NCI-H748 (cell line): Measurements from ENCODE around the gene CTDP1.
"Not testable (repeated sequence)": the region's sequence is repeated elsewhere in the genome, so short reads cannot be mapped to it uniquely, and the experiment has no call there.

Source experiments
- DNase-seq: peaks from one replicate; lab custom pipeline; 2025; ENCODE audit not compliant: unreplicated experiment; lab: John Stamatoyannopoulos, UW

Gene CTDP1

DNA sequence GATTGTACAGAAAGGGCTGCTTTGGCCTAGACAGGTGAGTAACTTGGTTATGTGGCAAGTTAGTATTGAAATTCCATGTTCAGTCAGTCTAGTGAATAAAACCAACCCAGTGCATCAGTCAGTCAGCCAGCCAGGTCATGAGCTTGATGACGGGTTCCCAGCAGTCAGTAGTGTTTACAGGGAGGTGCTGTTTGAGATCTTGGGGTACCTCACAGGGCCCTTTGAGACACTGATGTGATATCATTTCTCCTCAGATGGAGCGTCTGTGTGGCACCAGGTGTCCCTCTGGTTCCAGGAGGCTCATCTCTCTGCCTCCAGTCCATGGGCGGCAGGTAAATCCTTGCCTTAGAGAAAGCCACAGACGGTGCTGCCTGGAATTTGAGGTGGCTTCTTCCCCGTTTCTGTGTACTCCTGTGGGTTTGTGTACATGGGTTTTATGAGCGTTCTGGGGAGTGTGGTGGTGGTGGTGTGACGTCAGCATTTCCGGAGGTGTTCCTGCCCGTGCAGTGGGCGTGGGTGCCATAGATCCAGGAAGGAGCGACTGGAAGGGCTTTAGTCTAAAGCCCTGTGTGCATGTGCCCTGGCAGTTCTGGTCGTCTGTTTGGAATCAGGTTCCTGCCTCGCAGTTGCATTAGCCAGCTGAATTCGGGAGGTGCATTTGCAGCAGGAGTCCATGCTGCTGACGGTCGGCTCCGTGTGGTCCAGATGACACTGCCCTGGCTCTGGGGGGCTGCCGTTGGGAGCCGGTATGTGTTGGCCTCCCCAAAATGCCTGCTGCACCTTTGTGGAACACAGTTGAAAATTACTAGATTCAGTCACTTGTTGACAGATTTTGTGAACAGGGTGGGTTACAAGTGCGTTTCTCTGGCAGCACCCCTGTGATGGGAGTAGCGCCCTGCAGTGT is 2.1 kb downstream of the CTDP1 start:
- DNase-seq: no peak

DNA sequence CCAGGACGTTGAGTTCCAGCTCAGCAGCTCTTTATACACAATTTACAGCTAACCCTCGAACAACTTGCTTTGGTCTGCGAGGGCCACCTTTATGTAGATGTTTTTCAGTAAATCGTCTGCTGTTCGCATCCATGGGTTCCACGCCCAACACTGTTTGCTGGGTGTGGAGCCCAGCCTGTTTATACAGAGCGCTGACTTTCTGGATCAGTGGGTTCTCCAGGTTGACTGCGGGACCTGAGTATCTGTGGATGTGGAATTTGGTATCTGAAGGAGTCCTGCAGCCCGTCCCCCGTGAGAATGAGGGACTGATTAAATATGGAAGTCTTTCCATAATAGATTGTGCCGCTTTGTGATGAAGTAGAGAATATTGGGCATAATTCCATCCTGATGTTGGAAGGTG is 2.9 kb downstream of the CTDP1 start:
- no peak for DNase-seq

GRCh38 chr18:79682894-79683625 is 3.5 kb downstream of the CTDP1 start:
- DNase-seq: no peak

- DNase-seq: no peak
Observed at GRCh38 chr18:79683626-79684282, 4.2 kb downstream of the CTDP1 start.

- DNase-seq: no peak
Observed at GRCh38 chr18:79684283-79684631, 4.7 kb downstream of the CTDP1 start.

DNA sequence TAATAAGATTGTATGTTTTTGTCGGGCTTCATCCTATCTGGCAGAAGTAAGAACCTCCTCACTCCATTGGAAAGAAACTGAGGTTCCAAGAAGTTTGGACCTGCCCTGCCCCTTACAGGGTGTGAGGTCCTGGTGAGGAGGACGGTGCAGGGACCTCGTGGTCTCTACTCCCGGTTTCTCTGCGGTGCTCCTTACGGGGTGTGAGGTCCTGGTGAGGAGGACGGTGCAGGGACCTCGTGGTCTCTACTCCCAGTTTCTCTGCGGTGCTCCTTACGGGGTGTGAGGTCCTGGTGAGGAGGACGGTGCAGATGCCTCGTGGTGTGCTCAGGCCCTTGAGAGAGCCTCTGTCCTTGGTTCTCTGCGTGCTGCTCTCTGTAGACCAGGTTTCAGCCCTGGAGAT is 5.2 kb downstream of the CTDP1 start:
- no peak for DNase-seq

GRCh38 chr18:79685281-79685680 is 5.7 kb downstream of the CTDP1 start:
- no peak for DNase-seq

GRCh38 chr18:79685971-79686370 is 6.4 kb downstream of the CTDP1 start:
- no peak for DNase-seq

GRCh38 chr18:79687806-79688205 is 8.2 kb downstream of the CTDP1 start:
- no peak for DNase-seq

GRCh38 chr18:79690071-79690470 is 10.5 kb downstream of the CTDP1 start:
- DNase-seq: no peak

DNA sequence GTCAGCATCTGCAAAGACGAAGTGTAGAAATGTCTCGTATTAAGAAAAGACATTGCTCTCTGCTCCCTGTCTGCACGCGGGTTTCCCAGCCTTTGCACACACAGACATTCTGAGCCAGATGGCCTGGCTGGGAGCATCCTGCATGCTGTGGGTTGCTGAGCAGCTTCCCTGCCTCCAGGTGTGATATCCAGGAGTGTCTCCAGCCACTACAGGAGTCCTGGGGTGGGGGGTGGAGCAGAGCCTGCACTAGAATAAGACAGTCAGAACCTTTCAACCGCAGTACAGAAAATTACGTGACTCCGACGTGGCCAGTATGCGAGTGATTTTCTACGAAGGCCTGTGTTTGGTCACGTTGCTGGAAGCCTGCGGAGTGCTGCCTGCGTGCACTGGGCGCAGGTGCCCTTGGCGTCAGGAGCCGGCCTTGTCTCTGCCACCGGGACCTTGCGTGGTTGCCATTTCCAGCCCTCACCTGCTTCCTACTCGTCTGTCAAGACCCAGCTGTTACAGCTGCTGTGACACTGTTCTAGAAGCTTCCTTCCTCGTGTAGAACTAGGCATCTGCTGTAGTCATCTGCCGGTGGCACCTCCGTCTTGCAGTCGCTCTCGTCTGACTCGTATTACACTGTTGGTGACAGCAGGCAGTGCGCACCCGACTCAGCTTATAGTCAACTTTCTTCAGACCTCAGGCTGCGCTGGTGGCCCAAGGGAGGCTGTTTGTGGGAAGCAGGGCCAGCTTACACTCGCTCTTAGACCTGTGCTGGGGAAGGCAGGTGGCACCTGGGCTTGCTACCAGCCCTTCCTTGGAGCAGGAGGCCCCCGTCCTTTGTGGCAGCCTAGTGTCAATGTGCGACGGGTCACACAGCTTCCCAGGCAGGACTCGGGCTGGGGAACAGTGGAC is 11.2 kb downstream of the CTDP1 start:
- no peak for DNase-seq

DNA sequence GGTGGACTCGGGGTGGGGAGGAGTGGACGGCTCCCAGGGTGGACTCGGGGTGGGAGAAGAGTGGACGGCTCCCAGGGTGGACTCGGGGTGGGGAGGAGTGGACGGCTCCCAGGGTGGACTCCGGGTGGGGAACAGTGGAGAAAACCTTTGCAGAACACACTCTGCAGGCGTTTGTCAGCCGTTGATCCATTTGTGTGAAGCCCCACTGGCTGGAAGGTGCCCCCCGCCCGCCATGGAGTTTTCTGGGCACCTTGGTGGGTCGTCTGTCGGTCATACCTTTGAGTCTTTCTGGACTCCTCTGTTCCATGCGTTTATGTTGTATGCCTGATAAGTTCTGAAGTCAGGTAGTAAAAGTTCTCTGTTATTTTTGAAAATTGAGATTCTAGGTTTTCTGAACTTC is 12.5 kb downstream of the CTDP1 start:
- DNase-seq: no peak

- DNase-seq: no peak
Observed at GRCh38 chr18:79692886-79693285, 13.3 kb downstream of the CTDP1 start.

DNA sequence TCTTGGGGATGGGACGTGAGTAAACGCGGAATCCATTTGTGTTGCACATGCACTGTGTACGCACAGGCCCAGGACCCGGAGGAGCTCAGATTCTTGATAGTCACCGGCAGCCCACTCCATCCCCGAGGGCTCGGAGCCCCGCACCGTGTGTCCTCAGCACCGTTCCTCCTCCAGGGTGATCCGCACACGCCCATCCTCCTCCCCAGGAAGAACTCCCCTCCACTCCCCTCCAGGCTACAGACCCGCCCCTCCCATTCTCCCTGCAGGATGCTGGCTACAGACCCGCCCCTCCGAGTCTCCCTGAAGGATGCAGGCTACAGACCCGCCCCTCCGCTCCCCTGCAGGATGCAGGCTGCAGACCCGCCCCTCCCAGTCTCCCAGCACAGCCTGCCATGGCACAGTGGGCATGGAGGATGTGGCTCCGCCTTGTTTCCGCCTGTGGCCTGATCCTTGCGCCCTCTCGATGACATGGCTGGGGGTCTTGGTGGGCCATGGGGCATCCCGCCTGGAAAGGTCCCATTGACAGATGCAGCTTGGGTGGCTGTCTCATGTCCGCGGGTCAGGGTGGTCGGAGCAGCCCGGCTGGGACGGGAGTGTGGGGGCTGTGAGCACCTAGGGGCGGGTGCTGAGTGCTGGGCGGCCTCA is 14.1 kb downstream of the CTDP1 start:
- peak; percentile 12 for DNase-seq

DNA sequence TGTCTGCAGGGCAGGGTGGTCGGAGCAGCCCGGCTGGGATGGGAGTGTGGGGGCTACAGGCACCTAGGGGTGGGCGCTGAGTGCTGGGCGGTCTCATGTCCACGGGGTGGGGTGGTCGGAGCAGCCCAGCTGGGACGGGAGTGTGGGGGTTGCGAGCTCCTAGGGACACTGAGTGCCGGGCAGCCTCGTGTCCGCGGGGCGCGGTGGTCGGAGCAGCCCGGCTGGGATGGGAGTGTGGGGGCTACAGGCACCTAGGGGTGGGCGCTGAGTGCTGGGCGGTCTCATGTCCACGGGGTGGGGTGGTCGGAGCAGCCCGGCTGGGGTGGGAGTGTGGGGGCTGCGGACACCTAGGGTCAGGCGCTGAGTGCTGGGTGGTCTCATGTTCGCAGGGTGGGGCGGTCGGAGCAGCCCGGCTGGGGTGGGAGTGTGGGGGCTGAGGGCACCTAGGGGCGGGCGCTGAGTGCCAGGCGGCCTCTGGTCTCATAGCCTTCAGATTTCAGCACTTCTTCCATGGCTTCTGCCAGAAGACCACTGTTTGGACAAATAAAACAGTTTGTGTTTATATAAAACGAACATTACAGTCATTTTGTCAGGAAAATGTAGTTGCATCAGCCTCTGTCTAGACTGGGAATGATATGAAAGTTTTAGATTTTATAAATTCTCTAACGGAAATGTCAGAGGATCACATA is 14.7 kb downstream of the CTDP1 start:
- not testable (repeated sequence) for DNase-seq

GRCh38 chr18:79694895-79695213 is 15.3 kb downstream of the CTDP1 start:
- DNase-seq: no peak

DNA sequence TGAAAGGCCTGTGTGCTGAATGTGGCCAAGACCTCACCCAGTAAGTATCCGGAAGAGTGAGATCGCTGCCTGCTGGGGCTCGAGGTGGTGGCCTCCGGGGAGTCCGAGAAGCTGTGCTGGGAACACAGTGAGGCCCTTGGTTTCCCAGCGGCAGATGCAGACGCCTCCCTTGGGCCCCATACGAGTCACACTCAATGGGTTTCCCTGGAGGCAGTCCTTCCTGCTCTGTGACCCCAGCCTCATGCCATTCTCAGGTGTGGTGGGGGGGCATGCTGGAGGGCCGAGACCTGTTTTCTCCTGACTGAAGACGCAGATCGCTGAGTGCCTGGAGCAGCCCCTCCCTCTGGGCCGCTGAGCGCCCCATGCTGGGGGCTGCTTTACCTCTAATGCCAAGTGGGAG is 15.7 kb downstream of the CTDP1 start:
- no peak for DNase-seq

- no peak for DNase-seq
Observed at GRCh38 chr18:79695856-79696850, 16.6 kb downstream of the CTDP1 start.

- no peak for DNase-seq
Observed at GRCh38 chr18:79697178-79697577, 17.6 kb downstream of the CTDP1 start.
